ENCODE results near the gene SSR1.
"Not testable (repeated sequence)": the region's sequence is repeated elsewhere in the genome, so short reads cannot be mapped to it uniquely, and the experiment has no call there.

DNA sequence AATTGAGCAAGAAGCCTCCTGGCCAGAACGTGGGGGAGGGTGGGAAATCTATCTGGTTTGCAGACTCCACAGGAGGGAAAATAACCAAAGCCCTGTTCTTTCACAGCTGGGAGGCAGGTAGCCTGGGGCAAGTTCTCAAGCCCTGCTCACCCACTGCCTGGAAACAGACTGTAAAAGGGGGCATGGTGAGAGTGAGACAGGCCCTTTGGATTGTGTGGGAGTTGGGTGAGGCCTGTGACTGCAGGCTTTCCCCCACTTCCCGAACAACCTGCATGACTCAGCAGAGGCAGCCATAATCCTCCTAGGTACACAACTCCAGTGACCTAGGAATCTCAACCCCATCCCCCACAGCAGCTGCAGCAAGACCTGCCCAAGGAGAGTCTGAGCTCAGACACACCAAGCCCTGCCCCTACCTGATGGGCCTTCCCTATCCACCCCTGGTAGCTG is 34.6 kb upstream of the SSR1 start:
- not testable (repeated sequence) for TF ChIP-seq POLR2A, POLR2AphosphoS5, EP300 (IDR thresholded peaks at IDR 0.05)
- TF ChIP-seq, protein P1, sequence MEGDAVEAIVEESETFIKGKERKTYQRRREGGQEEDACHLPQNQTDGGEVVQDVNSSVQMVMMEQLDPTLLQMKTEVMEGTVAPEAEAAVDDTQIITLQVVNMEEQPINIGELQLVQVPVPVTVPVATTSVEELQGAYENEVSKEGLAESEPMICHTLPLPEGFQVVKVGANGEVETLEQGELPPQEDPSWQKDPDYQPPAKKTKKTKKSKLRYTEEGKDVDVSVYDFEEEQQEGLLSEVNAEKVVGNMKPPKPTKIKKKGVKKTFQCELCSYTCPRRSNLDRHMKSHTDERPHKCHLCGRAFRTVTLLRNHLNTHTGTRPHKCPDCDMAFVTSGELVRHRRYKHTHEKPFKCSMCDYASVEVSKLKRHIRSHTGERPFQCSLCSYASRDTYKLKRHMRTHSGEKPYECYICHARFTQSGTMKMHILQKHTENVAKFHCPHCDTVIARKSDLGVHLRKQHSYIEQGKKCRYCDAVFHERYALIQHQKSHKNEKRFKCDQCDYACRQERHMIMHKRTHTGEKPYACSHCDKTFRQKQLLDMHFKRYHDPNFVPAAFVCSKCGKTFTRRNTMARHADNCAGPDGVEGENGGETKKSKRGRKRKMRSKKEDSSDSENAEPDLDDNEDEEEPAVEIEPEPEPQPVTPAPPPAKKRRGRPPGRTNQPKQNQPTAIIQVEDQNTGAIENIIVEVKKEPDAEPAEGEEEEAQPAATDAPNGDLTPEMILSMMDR (IDR thresholded peaks at IDR 0.05): not testable (repeated sequence)
